Measurements from ENCODE around the gene LKAAEAR1. TPM values are rescaled to one million over a fixed set of nuclear protein-coding genes. Genes with fewer than 3 reads are reported as not detected.

The LKAAEAR1 gene, protein sequence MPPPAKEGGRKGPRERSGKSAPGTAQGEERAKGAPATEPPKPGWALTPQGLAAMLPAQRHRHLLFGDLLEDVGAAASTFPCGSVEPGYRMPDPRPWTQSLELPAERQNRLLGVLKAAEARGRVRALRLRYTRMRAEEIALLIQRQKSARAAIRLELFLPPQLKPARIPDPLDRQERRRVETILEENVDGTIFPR
- 0.17 TPM in 1 of 2 replicates, not detected in the other for total RNA-seq

DNA sequence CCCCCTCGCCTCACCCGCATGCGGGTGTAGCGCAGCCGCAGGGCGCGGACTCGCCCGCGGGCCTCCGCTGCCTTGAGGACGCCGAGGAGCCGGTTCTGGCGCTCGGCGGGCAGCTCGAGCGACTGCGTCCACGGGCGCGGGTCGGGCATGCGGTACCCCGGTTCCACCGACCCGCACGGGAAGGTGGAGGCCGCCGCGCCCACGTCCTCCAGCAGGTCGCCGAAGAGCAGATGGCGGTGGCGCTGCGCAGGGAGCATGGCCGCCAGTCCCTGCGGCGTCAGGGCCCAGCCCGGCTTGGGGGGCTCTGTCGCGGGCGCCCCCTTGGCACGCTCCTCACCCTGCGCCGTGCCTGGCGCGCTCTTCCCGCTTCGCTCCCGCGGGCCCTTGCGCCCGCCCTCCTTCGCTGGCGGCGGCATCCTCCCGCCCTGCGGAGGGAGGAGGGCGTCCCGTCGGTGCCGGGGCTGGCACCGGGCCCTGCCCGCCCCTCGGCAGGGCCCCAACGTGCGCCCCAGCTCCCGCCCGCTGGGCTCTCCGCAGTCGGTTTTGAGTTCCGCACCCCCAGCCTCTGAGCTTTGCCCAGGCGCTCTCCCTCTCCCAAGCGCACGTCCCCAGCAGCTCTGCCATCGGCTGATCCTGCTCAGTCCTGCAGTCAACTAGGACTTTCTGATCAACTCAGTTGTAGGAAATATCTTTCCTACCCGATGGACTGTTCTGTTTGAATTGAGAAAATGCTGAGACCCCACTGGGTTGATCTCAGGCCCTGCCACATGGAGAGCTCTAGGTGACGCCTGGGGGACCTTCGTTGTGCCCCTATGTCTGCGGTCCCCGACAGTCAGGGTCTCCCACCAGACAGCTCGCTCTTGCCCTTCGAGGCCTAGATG lies at the start of gene LKAAEAR1:
TSS of gene LKAAEAR1 (minus strand) at position 595 of the 881 bp plus-strand sequence. CDS start at position 416, 179 bp downstream.

GRCh38 chr20:64106981-64107735 lies 23.0 kb upstream of the LKAAEAR1 start, which contains the start of gene NPBWR2:
NPBWR2 (minus strand) TSS chr20:64107565; CDS start chr20:64106831, 734 bp downstream.

DNA sequence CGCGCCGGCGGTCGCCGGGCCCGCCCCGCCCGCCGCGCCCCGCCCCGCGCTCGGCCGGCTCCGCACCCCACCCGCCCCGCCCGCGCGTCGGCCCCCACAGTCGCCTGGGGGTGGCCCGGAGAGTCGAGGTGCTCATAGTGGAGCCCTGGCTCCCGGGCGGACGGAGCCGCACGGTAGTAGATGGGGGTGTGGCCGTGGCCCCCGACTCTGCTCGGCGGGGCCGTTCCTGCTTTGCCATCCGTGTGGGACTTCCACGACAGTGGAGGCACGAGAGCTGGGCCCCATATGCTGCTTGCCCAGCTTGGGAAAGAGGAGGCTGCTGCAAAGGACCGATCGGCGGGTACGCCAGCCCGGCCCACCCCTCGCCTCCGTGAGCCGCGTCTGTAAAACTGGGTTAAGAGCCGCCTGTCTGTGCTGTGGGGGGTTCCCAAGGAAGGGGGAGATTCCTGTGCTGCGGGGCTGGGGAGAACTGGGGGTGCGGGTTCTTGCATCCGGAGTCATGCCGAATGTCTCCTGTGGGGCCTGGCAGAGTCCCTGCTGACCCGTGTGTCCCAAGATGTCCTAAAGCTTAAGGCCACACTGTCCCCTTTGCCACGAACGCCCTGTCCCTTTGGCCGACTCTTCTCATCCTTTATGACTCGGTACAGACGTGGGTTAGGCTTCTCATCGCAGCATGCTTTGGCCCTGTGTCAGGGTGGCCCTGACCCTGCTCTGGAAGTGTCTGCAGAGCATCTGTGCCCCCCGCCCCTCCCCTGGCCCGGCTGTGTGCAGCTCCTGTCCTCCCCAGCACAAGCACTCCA lies 4.0 kb downstream of the LKAAEAR1 start, which contains the start of gene OPRL1:
TSS of gene OPRL1 (plus strand) at position 70 of the 800 bp plus-strand sequence. CDS start 12,639 bp downstream, outside the sequence.

DNA sequence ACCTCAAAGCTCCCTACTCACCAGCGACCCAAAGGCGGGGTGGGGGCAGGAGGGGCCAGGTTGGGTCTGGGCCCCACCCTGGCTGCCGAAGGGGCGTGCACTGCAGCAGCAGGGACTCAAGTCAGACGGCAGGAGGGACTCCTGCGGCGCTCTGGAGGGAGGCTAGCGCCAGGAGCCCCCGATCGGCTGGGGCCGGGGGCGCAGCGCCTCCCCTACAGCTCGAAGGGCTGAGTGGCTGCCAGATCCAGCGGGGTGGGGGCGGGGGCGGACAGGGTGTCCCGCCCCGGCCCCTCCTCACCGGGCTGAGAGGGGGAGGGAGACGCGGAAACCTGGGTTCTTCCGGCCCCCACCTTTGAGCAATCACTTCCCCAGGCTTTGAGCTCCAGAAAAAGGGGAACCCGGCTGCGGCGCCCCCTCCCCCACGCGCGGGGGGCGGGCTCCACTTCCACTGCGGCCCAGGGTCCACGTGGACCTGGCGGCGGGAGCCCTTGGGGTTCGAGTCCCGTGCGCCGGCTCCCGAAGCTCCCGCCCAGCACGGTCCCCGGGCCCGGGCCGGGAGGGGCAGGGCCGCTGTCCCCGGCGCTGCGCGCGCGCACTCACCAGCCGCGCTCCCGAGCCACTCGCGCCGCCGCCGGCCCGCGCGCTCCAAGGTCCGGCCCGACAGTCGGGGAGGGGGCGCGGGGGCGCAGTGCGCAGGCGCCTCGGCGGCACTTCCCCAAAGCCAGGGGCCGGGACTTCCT lies 4.8 kb downstream of the LKAAEAR1 start, which contains the start of gene RGS19:
TSS of gene RGS19 (minus strand) at position 246 of the 740 bp plus-strand sequence. CDS start 2,632 bp downstream, outside the sequence.

DNA sequence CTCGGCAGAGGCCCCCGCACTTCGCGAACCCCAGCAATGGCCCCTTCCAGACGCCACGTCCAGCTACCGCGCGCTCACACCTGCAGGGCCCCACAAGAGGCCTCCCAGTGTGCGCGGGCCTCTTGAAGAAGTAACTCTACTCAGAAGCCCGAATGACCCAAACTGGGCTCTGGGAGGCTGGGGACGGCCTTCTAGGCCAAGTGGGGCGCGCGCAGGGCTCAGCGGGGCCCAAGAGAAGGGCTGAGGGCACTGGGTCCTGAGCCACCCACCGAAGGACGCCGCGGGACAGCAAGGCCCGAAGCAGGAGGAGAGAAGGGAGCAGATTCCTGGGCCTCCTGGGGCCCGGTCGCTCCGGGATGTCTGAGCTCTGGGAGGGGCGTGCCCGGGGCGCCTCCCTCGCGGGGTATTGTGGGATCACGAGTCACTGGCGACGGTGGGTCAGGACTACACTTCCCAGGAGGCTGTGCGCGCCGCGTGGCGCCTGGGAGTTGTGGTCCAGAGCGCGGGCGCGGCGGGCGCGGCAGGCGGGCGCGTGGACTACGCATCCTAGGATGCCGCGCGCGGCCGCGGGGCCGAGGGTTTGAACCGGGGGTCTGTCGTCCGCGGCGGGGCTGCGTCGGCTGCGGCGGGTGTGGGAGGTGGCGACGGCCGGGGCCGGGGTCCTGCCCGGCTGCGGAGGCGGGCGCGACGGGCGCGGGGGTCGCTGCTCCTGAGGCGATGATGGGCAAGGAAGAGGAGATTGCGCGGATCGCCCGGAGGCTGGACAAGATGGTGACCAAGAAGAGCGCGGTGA lies 21.4 kb downstream of the LKAAEAR1 start, which contains the start of gene TCEA2:
TSS of gene TCEA2 (plus strand) at position 603 of the 793 bp plus-strand sequence. CDS start at position 718, 115 bp downstream.

GRCh38 chr20:64049060-64049877 lies 34.9 kb downstream of the LKAAEAR1 start, which contains the start of gene SOX18:
SOX18 (minus strand) TSS chr20:64049639; CDS start chr20:64049516, 123 bp downstream.

GRCh38 chr20:64035933-64036345 lies 48.3 kb downstream of the LKAAEAR1 start, which contains the start of gene C20orf204:
C20orf204 (plus strand) TSS chr20:64036182; CDS start chr20:64036324, 142 bp downstream.

Other genes with a start within 250 kb of the LKAAEAR1 start
- not detected in 2 replicates for gene ABHD16B, start 222.9 kb downstream of the LKAAEAR1 start, total RNA-seq
- 140 and 150 TPM in 2 replicates for gene TPD52L2, start 219.1 kb downstream of the LKAAEAR1 start, total RNA-seq
- gene DNAJC5, start 189.3 kb downstream of the LKAAEAR1 start, total RNA-seq, result 79.2 and 82.8 TPM in 2 replicates
- 31.2 and 33.3 TPM in 2 replicates for gene UCKL1, start 128.0 kb downstream of the LKAAEAR1 start, total RNA-seq
- gene ZNF512B, start 114.5 kb downstream of the LKAAEAR1 start, total RNA-seq, result 7.9 TPM in 2 replicates
- gene SAMD10, start 104.8 kb downstream of the LKAAEAR1 start, total RNA-seq, result 3.3 TPM in 2 replicates
- 65.9 and 73.3 TPM in 2 replicates for gene PRPF6, start 103.3 kb downstream of the LKAAEAR1 start, total RNA-seq
- 3.3 and 5.8 TPM in 2 replicates for gene C20orf204, start 48.2 kb downstream of the LKAAEAR1 start, total RNA-seq
- gene SOX18, start 34.8 kb downstream of the LKAAEAR1 start, total RNA-seq, result 17.7 and 30.9 TPM in 2 replicates
- gene TCEA2, start 21.2 kb downstream of the LKAAEAR1 start, total RNA-seq, result 34.2 and 34.3 TPM in 2 replicates
- gene RGS19, start 4.9 kb downstream of the LKAAEAR1 start, total RNA-seq, result 13.8 and 14.7 TPM in 2 replicates
- 1.6 and 2.2 TPM in 2 replicates for gene OPRL1, start 4.3 kb downstream of the LKAAEAR1 start, total RNA-seq
- not detected in 2 replicates for gene NPBWR2, start 23.2 kb upstream of the LKAAEAR1 start, total RNA-seq
- gene MYT1, start 80.1 kb upstream of the LKAAEAR1 start, total RNA-seq, result 0.09 and 0.33 TPM in 2 replicates
- gene PCMTD2, start 171.3 kb upstream of the LKAAEAR1 start, total RNA-seq, result 66.9 and 126 TPM in 2 replicates